Left lung (tissue), 10 donors: ENCODE data around the gene ARHGDIA. TPM values are rescaled to one million over a fixed set of nuclear protein-coding genes. Genes with fewer than 3 reads are reported as not detected.

Experiments
- ATAC-seq: fragments of 200-7000 bp; cut with Tn5 transposase; one replicate; pipeline ENCODE4 v1.9.1; 2020; ENCODE audit warnings: moderate library complexity
- DNase-seq, 4 donors: peaks; one replicate each; pipeline ENCODE4 v3.0.0-alpha.2; 2013 to 2020
- H3K27ac ChIP-seq, 2 donors: fragments of 200-600 bp; sonication (generic) in 1 of 2; one replicate each; pipeline versions ENCODE4 v1.5.0 to v1.8.0; 2020 to 2021
- H3K27me3 ChIP-seq, 2 donors: fragments of 200-600 bp; sonication (generic) in 1 of 2; one replicate each; pipeline versions ENCODE4 v1.5.0 to v1.8.0; 2020 to 2021
- H3K36me3 ChIP-seq, 2 donors: fragments of 200-600 bp; sonication (generic) in 1 of 2; one replicate each; pipeline versions ENCODE4 v1.5.0 to v1.8.0; 2020 to 2021
- H3K4me1 ChIP-seq, 2 donors: fragments of 200-600 bp; one replicate each; pipeline ENCODE4 v1.8.0; 2021
- H3K4me3 ChIP-seq, 2 donors: fragments of 200-600 bp; sonication (generic) in 1 of 2; one replicate each; pipeline versions ENCODE4 v1.5.0 to v1.8.0; 2020 to 2021; ENCODE audit warnings: mild to moderate bottlenecking in 1 of 2
- H3K9me3 ChIP-seq, 2 donors: fragments of 200-600 bp; sonication (generic) in 1 of 2; one replicate each; pipeline versions ENCODE4 v1.5.0 to v1.8.0; 2020 to 2021
- CTCF ChIP-seq, 2 donors: fragments of 200-600 bp; sonication (generic) in 1 of 2; IDR thresholded peaks; one replicate each; pipeline versions ENCODE4 v1.5.0 to v1.8.0; 2021; ENCODE audit warnings: antibody characterized with exemption in 2 of 2
- intact Hi-C, 2 donors: fragments of 100-400 bp; cut with DNase I; formaldehyde crosslinking; loops; one replicate each; pipeline versions ENCODE4 v1.11.2 to v1.14.2; 2022
- polyA plus RNA-seq, 6 donors: library from polyadenylated mRNA; unstranded; fragments of 120-200 nt; gene quantifications; one replicate each; pipeline ENCODE4 v1.2.1, GENCODE V29; 2013; ENCODE audit not compliant: insufficient read length in 6 of 6
- total RNA-seq, 2 donors: library from RNA; stranded (reverse); fragmentation: NEBNext Ultra II Directional; extraction: Animal tissue kit (Norgen Biotek cat#: 25700); gene quantifications; one replicate each; pipeline ENCODE4 v1.2.1, GENCODE V29; 2021
- donor health status: DM: no; HTN: yes; CAD: no.
- donor health status: DM: no; HTN: no; CAD: no.

Gene ARHGDIA
- total and polyA plus RNA-seq, 8 donors = 139 to 481 (median 194) TPM

GRCh38 chr17:81832608-81833159 is 38.5 kb downstream of the ARHGDIA start:
- DNase-seq (no peak), ATAC-seq (peak; percentile 83)
- peak overlapping the region; percentile 58 to 80 for H3K4me3 ChIP-seq
- intact Hi-C loops = no loop called here
- no peak for TF ChIP-seq CTCF (IDR thresholded peaks at IDR 0.05)
- H3K36me3 ChIP-seq = no peaks in the 10 kb centered on the region
- no peaks in the 10 kb centered on the region for H3K27me3 ChIP-seq
- peak overlapping the region; percentile 86 to 90 for H3K27ac ChIP-seq
- no peaks in the 10 kb centered on the region for H3K9me3 ChIP-seq
- peaks cover 15 to 44% of the 10 kb centered on the region in 2 donors for H3K4me1 ChIP-seq

- Histone ChIP-seq H3K4me1 (peaks cover 15 to 39% of the 10 kb centered on the region in 2 donors), H3K4me3 (peak overlapping the region; percentile 58 to 80), H3K27ac (peak overlapping the region; percentile 86 to 90), H3K9me3 (no peaks in the 10 kb centered on the region), H3K27me3 (no peaks in the 10 kb centered on the region), H3K36me3 (no peaks in the 10 kb centered on the region)
- TF ChIP-seq CTCF (IDR thresholded peaks at IDR 0.05) = no peak
- DNase-seq (peak in 3 of 4 donors; percentile 29 to 78 (median 59)), ATAC-seq (peak; percentile 52)
- intact Hi-C loops = no loop called here
Measured at GRCh38 chr17:81831957-81832607, 39.1 kb downstream of the ARHGDIA start.

GRCh38 chr17:81831563-81831956 is 39.6 kb downstream of the ARHGDIA start:
- Histone ChIP-seq H3K9me3 (no peaks in the 10 kb centered on the region), H3K4me1 (peaks cover 15 to 38% of the 10 kb centered on the region in 2 donors), H3K27me3 (no peaks in the 10 kb centered on the region), H3K27ac (peak overlapping the region; percentile 86 to 90), H3K4me3 (peak overlapping the region in 1 of 2 donors; percentile 80), H3K36me3 (no peaks in the 10 kb centered on the region)
- no peak for TF ChIP-seq CTCF (IDR thresholded peaks at IDR 0.05)
- ATAC-seq = no peak
- DNase-seq = no peak
- intact Hi-C loops = no loop called here

GRCh38 chr17:81829858-81830257 is 41.3 kb downstream of the ARHGDIA start:
- DNase-seq (peak in 1 of 4 donors; percentile 67), ATAC-seq (no peak)
- no peak for TF ChIP-seq CTCF (IDR thresholded peaks at IDR 0.05)
- Histone ChIP-seq H3K36me3 (no peaks in the 10 kb centered on the region), H3K4me1 (peaks cover 15 to 44% of the 10 kb centered on the region in 2 donors), H3K27me3 (no peaks in the 10 kb centered on the region), H3K27ac (no peak overlapping the region), H3K4me3 (no peak overlapping the region), H3K9me3 (no peaks in the 10 kb centered on the region)
- intact Hi-C loops = no loop called here

GRCh38 chr17:81828656-81829055 is 42.5 kb downstream of the ARHGDIA start:
- Histone ChIP-seq H3K9me3 (no peaks in the 10 kb centered on the region), H3K27me3 (no peaks in the 10 kb centered on the region), H3K27ac (no peak overlapping the region), H3K36me3 (peaks cover 0 to 8% of the 10 kb centered on the region in 2 donors), H3K4me1 (peaks cover 10 to 32% of the 10 kb centered on the region in 2 donors), H3K4me3 (no peak overlapping the region)
- TF ChIP-seq CTCF (IDR thresholded peaks at IDR 0.05) = no peak
- ATAC-seq = no peak
- intact Hi-C loops = no loop called here
- peak in 1 of 4 donors; percentile 64 for DNase-seq
